ENCODE measurements around the gene FZD7.

FZD7 gene

GRCh38 chr2:202069170-202070067 is 35.8 kb downstream of the FZD7 start:
- DNase-seq = no peak

DNA sequence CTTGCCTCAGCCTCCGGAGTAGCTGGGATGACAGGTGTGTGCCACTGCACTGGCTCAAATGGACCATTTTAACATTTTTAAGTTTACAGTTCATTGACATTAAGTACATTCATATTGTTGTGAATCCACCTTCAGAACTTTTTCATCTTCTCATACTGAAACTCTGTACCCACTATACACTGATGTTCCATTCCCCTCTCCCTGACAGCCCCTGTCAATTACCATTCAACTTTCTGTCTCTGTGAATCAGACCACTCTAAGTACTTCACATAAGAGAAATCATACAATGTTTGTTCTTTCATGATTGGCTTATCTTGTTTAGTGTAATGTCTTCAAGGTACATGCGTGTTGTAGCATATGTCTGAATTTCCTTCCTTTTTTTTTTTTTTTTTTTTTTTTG is 37.5 kb downstream of the FZD7 start:
- no peak for DNase-seq

- no peak for DNase-seq
These were observed 38.6 kb downstream of the FZD7 start for GRCh38 chr2:202072226-202072625.

DNA sequence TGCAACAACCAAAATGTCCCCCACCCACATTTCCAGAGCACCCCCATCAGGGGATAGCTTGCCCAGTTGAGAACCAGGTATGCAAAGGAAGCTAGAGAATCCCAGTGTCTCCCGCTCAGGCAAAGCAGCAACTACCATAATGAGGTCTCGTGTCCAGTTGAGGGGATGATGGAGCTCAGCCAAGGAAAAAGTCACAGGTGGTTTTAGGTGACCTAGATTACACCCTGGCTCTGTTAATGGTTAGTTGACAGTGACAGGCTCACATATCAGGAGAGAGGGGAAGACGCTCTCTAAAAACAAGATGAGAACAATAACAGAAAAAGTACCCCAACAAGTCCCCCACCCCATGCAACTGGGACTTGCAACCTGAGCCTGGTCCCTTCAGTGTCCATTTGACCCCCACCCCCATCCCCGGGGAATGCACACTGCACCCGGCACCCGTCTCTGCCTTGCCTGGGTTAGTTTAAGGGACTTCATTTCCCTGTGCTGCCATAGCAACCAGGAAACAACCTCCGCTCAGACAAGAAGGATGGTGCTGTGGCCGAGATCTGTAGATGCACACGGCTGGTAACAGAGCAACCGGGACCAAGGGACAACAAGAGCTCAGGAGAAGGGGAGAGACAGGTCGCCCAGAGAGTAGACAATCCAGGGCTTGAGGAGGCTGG is 39.2 kb downstream of the FZD7 start, which contains the start of gene KIAA2012:
Gene KIAA2012, plus strand, starts transcription at position 519 of the 665 bp plus-strand sequence. CDS start 373 bp downstream, outside the sequence.
- no peak for DNase-seq

GRCh38 chr2:202074324-202074723 is 40.7 kb downstream of the FZD7 start:
- no peak for DNase-seq

DNA sequence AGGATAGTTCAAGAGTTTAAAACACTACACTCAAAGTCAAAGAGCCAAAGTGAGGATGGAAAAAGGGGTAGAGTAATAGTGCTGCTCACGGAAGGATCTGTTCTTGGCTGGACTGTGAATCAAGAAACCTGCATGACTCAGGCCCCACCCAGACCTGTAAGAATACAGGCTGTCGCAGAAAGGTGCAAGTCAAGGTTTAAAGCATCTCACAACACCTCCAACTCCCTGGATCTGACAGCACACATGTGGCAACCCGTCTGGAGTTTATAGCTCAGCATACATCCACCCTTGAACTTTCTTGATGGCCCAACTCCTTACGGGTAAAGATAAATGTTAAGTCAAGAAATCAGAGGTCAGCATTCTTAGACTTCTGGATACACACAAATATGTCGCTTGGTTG is 45.7 kb downstream of the FZD7 start:
- no peak for DNase-seq

GRCh38 chr2:202084265-202084664 is 50.6 kb downstream of the FZD7 start:
- peak; percentile 78 for DNase-seq
